Upper lobe of left lung (tissue), 4 donors: ENCODE results near the gene EIF1.

Experiments used
- EP300 ChIP-seq, 4 donors: sonication (generic); formaldehyde crosslinking; IDR thresholded peaks; one replicate each; pipeline ENCODE4 v1.5.1; 2017; ENCODE audit warnings: antibody characterized with exemption in 4 of 4, control low read depth in 2 of 4
- TF ChIP-seq, protein P1 (sequence below), 6 experiments: fragments of 450-650 bp in 4 of 6; fragments of 200-600 bp in 2 of 6; sonication (generic) in 2 of 6; IDR thresholded peaks; one replicate each; pipeline ENCODE4 v1.5.1; 2016 to 2019; ENCODE audit warnings: antibody characterized with exemption in 6 of 6

DNA sequence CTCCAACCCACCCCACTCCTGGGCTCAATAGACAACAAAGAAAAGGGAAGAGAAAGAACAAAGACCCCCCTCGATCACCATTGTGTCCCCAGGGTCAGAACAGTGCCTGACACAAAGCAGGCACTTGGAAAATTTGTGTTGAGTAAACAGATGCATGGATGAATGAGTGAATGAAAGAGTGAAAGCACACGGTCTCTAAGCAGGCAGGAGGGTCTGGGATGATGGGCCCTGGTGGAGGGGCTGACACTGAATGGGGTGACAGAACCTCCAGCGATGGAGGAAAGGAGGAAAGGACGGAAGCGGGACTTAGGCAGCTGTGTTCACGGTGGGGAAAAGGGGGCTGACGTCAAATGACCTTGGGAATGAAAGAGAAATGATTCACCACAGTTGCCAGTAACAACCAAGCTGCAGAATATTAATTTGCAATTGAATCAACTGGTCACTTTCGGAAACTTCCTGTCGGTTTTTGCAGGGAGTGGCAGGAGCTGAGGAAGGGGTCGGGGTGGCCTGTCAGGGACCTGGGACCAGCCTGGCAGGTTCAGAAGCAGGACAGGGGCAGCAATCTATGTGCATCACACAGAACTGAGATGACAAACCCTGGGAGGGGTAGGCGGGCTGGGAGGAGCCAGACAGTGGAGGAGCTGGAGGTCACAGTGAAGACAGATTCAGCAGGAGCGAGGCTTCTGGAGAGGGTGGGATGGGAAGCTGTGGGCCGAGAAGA, 16.7 kb downstream of the EIF1 start:
- TF ChIP-seq, protein P1, sequence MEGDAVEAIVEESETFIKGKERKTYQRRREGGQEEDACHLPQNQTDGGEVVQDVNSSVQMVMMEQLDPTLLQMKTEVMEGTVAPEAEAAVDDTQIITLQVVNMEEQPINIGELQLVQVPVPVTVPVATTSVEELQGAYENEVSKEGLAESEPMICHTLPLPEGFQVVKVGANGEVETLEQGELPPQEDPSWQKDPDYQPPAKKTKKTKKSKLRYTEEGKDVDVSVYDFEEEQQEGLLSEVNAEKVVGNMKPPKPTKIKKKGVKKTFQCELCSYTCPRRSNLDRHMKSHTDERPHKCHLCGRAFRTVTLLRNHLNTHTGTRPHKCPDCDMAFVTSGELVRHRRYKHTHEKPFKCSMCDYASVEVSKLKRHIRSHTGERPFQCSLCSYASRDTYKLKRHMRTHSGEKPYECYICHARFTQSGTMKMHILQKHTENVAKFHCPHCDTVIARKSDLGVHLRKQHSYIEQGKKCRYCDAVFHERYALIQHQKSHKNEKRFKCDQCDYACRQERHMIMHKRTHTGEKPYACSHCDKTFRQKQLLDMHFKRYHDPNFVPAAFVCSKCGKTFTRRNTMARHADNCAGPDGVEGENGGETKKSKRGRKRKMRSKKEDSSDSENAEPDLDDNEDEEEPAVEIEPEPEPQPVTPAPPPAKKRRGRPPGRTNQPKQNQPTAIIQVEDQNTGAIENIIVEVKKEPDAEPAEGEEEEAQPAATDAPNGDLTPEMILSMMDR (IDR thresholded peaks at IDR 0.05) = no peak
- no peak for TF ChIP-seq EP300 (IDR thresholded peaks at IDR 0.05)
